Trophoblast cell (in vitro differentiated cells and primary cell): ENCODE data around the gene UBE2L6.
A peak's percentile ranks its signal among the peaks of the same experiment; 100 is the strongest.

Experiments
- DNase-seq, 2 donors: peaks; one replicate each; pipeline ENCODE4 v3.0.0-alpha.2; 2016
- H2AFZ ChIP-seq: 2 replicates; pipeline ENCODE4 v1.6.1; 2013; ENCODE audit warnings: low read length, moderate library complexity, mild to moderate bottlenecking; ENCODE audit not compliant: insufficient read depth, poor library complexity
- H2AK5ac ChIP-seq: 2 replicates; pipeline ENCODE4 v1.6.1; 2013; ENCODE audit warnings: mild to moderate bottlenecking, low read length
- H2BK120ac ChIP-seq: 2 replicates; pipeline ENCODE4 v1.6.1; 2013; ENCODE audit warnings: low read length, mild to moderate bottlenecking, moderate library complexity; ENCODE audit not compliant: insufficient read depth, poor library complexity
- H2BK12ac ChIP-seq: 2 replicates; pipeline ENCODE4 v1.6.1; 2013; ENCODE audit warnings: mild to moderate bottlenecking, low read length, moderate library complexity
- H2BK5ac ChIP-seq: 2 replicates; pipeline ENCODE4 v1.6.1; 2013; ENCODE audit warnings: low read length, low read depth, moderate library complexity, mild to moderate bottlenecking; ENCODE audit not compliant: poor library complexity
- H3K14ac ChIP-seq: 2 replicates; pipeline ENCODE4 v1.6.1; 2013; ENCODE audit warnings: mild to moderate bottlenecking, low read length
- H3K18ac ChIP-seq: 2 replicates; pipeline ENCODE4 v1.6.1; 2013; ENCODE audit warnings: mild to moderate bottlenecking, low read length
- H3K23ac ChIP-seq: 2 replicates; pipeline ENCODE4 v1.6.1; 2013; ENCODE audit warnings: low read length
- H3K27ac ChIP-seq: 2 replicates; pipeline ENCODE4 v1.5.1; 2013; ENCODE audit warnings: low read depth, mild to moderate bottlenecking, inconsistent platforms, low read length, moderate library complexity
- H3K27me3 ChIP-seq: 2 replicates; pipeline ENCODE4 v1.6.1; 2013; ENCODE audit warnings: inconsistent platforms, mild to moderate bottlenecking, low read length, moderate library complexity; ENCODE audit not compliant: insufficient read depth
- H3K36me3 ChIP-seq, 2 experiments: 1 replicate in 1 of 2; 2 replicates in 1 of 2; pipeline ENCODE4 v1.6.1; 2013; ENCODE audit warnings: low read length in 2 of 2, mild to moderate bottlenecking in 2 of 2, moderate library complexity in 1 of 2; ENCODE audit not compliant: insufficient read depth in 2 of 2, control insufficient read depth in 1 of 2
- H3K4ac ChIP-seq: 2 replicates; pipeline ENCODE4 v1.6.1; 2013; ENCODE audit warnings: low read depth, mild to moderate bottlenecking, low read length, moderate library complexity
- H3K4me1 ChIP-seq, 2 experiments: 1 replicate in 1 of 2; 2 replicates in 1 of 2; pipeline ENCODE4 v1.6.1; 2013; ENCODE audit warnings: low read length in 2 of 2, mild to moderate bottlenecking in 2 of 2, moderate library complexity in 1 of 2; ENCODE audit not compliant: insufficient read depth in 2 of 2, control insufficient read depth in 1 of 2
- H3K4me2 ChIP-seq: 2 replicates; pipeline ENCODE4 v1.6.1; 2013; ENCODE audit warnings: inconsistent platforms, mild to moderate bottlenecking, low read length, moderate library complexity
- H3K4me3 ChIP-seq: 2 replicates; pipeline ENCODE4 v1.5.1; 2013; ENCODE audit warnings: mild to moderate bottlenecking, low read depth, low read length, inconsistent platforms
- H3K79me1 ChIP-seq: one replicate; pipeline ENCODE4 v1.6.1; 2013; ENCODE audit warnings: low read length
- H3K79me2 ChIP-seq: 2 replicates; pipeline ENCODE4 v1.6.1; 2013; ENCODE audit warnings: low read length, mild to moderate bottlenecking; ENCODE audit not compliant: control insufficient read depth, insufficient read depth, poor library complexity
- H3K9ac ChIP-seq: 2 replicates; pipeline ENCODE4 v1.6.1; 2013; ENCODE audit warnings: mild to moderate bottlenecking, low read length
- H3K9me3 ChIP-seq: 2 replicates; pipeline ENCODE4 v1.6.1; 2013; ENCODE audit warnings: low read depth, mild to moderate bottlenecking, control low read depth, inconsistent platforms, low read length; ENCODE audit not compliant: insufficient read depth
- H4K12ac ChIP-seq: 2 replicates; pipeline ENCODE4 v1.6.1; 2013; ENCODE audit warnings: low read depth, mild to moderate bottlenecking, low read length, moderate library complexity
- H4K8ac ChIP-seq: 2 replicates; pipeline ENCODE4 v1.6.1; 2013; ENCODE audit warnings: low read depth, mild to moderate bottlenecking, low read length, moderate library complexity
- H4K91ac ChIP-seq: one replicate; pipeline ENCODE4 v1.6.1; 2013; ENCODE audit warnings: low read depth, mild to moderate bottlenecking, low read length, moderate library complexity
- WGBS: extraction: QIAGEN DNeasy Blood & Tissue Kit; methylation state at CpG from one replicate; pipeline ENCODE4 v1.1.7; 2013; ENCODE audit warnings: missing lambda C conversion rate; ENCODE audit not compliant: insufficient read length, insufficient coverage; ENCODE audit errors: extremely low coverage; 5-methylcytosine and 5-hydroxymethylcytosine counted together

UBE2L6 gene

DNA sequence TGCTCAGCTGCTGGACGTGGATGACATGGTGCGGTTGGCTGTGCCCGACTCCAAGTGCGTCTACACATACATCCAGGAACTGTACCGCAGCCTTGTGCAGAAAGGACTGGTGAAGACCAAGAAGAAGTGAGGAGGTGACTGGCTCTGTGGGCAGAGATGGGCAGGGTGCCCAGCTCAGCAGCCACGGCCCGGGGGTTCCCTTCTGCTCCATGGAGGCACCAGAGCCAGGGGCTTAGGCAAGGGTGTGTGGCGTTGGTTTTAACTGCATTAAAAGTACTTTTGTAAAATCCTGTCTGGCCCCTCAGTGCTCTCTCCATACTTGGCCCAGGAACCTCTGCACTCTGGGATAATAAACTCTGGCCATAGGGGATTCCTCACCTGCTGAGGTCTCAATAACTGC lies 17.5 kb downstream of the UBE2L6 start:
- no CpG with 5 or more reads among the region's 8 CpGs for WGBS
- H3K4me1 ChIP-seq: peaks cover 4 to 13% of the 10 kb centered on the region in 2 experiments
- no peak overlapping the region for H3K18ac ChIP-seq
- no peak overlapping the region for H3K27ac ChIP-seq
- H3K9ac ChIP-seq: no peak overlapping the region
- no peaks in the 10 kb centered on the region for H3K79me2 ChIP-seq
- H4K12ac ChIP-seq: no peak overlapping the region
- H4K91ac ChIP-seq: no peak overlapping the region
- no peak overlapping the region for H2BK120ac ChIP-seq
- H3K9me3 ChIP-seq: no peaks in the 10 kb centered on the region
- no peak overlapping the region for H3K23ac ChIP-seq
- no peaks in the 10 kb centered on the region for H3K36me3 ChIP-seq
- no peak overlapping the region for H3K4me3 ChIP-seq
- no peak overlapping the region for H3K4me2 ChIP-seq
- H4K8ac ChIP-seq: no peak overlapping the region
- H3K79me1 ChIP-seq: no peaks in the 10 kb centered on the region
- H2BK5ac ChIP-seq: no peak overlapping the region
- H2AK5ac ChIP-seq: no peak overlapping the region
- H2AFZ ChIP-seq: no peak overlapping the region
- no peaks in the 10 kb centered on the region for H3K27me3 ChIP-seq
- DNase-seq: no peak
- no peak overlapping the region for H2BK12ac ChIP-seq
- no peak overlapping the region for H3K4ac ChIP-seq
- no peak overlapping the region for H3K14ac ChIP-seq

DNA sequence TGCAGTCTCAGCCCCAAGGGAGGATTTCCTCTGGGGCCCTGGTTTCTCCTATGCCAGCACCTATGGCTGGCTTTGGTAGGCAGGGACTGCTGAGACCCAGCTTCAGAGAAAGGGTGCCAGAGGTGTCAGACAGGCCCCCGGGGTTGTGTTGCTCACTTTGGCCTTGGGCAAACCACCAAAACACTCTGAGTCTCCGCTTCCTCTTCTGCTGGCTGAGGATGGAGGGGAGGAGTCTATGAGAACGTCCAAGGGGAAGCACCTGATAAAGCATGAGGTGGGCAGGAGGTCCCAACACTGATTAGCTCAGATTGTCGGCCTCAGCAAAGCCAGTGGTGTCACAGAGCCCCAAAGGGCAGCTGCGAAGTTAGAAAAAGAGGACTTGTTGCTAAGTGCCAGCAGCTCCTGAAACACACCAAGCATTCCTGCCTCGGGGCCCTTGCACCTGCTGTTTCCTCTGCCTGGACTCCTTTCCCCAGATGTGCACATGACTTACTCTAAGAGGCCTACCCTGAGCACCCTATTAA lies 19.6 kb downstream of the UBE2L6 start:
- Histone ChIP-seq H3K27me3 (no peaks in the 10 kb centered on the region), H4K8ac (no peak overlapping the region), H4K91ac (no peak overlapping the region), H3K4ac (no peak overlapping the region), H2BK12ac (no peak overlapping the region), H2BK120ac (no peak overlapping the region), H2BK5ac (no peak overlapping the region), H3K9me3 (no peaks in the 10 kb centered on the region), H3K27ac (no peak overlapping the region), H2AFZ (no peak overlapping the region), H3K14ac (no peak overlapping the region), H3K18ac (no peak overlapping the region), H3K4me1 (peaks cover 13 to 14% of the 10 kb centered on the region in 2 experiments), H3K79me1 (no peaks in the 10 kb centered on the region), H3K4me2 (no peak overlapping the region), H3K23ac (no peak overlapping the region), H3K36me3 (no peaks in the 10 kb centered on the region), H3K9ac (no peak overlapping the region), H3K79me2 (no peaks in the 10 kb centered on the region), H2AK5ac (no peak overlapping the region), H4K12ac (no peak overlapping the region), H3K4me3 (no peak overlapping the region)
- WGBS: no CpG with 5 or more reads among the region's 6 CpGs
- DNase-seq: peak; percentile 77 to 83

DNA sequence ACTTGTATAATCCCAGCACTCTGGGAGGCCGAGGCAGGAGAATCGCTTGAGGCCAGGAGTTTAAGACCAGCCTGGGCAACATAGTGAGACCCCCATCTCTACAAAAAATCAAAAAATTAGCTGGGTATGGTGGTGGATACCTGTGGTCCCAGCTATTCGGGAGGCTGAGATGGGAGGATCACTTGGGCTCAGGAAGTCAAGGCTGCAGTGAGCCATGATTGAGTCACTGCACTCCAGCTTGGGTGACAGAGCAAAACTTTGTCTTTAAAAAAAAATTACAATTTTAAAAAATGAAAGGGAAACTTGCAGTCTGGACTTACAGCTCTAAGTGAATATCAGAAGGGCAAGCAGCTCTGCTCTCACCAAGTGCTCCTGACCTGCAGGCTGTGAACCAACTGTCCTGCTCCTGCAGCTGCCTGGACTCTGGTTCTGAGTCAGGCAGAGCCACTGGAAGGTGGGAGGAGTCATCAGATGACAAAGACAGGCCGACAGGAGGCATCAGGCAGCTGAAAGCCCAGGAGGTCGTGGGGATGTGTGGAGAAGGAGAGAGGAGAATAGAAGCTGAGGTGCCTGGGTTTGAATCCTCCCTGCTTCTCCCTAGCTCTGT lies 20.5 kb downstream of the UBE2L6 start:
- DNase-seq: peak in 1 of 2 donors; percentile 46
- H3K36me3 ChIP-seq: no peaks in the 10 kb centered on the region

DNA sequence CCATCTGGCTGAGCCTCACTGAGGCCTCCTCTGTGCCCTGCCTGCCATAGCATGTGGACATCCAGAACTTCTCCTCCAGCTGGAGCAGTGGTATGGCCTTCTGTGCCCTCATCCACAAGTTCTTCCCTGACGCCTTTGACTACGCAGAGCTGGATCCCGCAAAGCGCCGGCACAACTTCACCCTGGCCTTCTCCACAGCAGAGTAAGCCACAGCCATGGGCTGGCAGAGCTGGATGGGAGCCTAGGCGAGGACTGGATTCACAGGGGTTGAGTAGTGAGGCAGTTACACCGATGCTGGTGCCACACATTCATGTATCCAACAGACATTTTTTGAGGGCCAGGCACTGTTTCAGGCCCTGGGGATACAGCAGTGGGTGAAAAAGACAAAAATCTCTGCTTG lies 21.0 kb downstream of the UBE2L6 start:
- Histone ChIP-seq H3K9ac (no peak overlapping the region), H3K4me1 (peaks cover 8 to 10% of the 10 kb centered on the region in 2 experiments), H3K18ac (no peak overlapping the region), H4K12ac (no peak overlapping the region), H3K36me3 (no peaks in the 10 kb centered on the region), H2AK5ac (no peak overlapping the region), H3K9me3 (no peaks in the 10 kb centered on the region), H3K4me2 (no peak overlapping the region), H3K79me2 (no peaks in the 10 kb centered on the region), H3K27ac (no peak overlapping the region), H2BK12ac (no peak overlapping the region), H3K27me3 (no peaks in the 10 kb centered on the region), H3K79me1 (no peaks in the 10 kb centered on the region), H2BK5ac (no peak overlapping the region), H4K8ac (no peak overlapping the region), H2AFZ (no peak overlapping the region), H2BK120ac (no peak overlapping the region), H3K4me3 (no peak overlapping the region), H4K91ac (no peak overlapping the region), H3K23ac (no peak overlapping the region), H3K14ac (no peak overlapping the region), H3K4ac (no peak overlapping the region)
- DNase-seq: no peak
- WGBS: no CpG with 5 or more reads among the region's 7 CpGs

More for the DNA sequence above, 20.5 kb downstream of the UBE2L6 start:
- Histone ChIP-seq H3K9ac (no peak overlapping the region), H3K4me2 (no peak overlapping the region), H3K4me3 (no peak overlapping the region), H3K4ac (no peak overlapping the region), H3K27ac (no peak overlapping the region), H3K27me3 (no peaks in the 10 kb centered on the region), H2AFZ (no peak overlapping the region), H2BK120ac (no peak overlapping the region), H4K12ac (no peak overlapping the region), H3K79me2 (no peaks in the 10 kb centered on the region), H2BK5ac (no peak overlapping the region), H2AK5ac (no peak overlapping the region), H4K91ac (no peak overlapping the region), H3K18ac (no peak overlapping the region), H3K9me3 (no peaks in the 10 kb centered on the region), H4K8ac (no peak overlapping the region), H2BK12ac (no peak overlapping the region), H3K79me1 (no peaks in the 10 kb centered on the region), H3K14ac (no peak overlapping the region), H3K23ac (no peak overlapping the region), H3K4me1 (peaks cover 9 to 10% of the 10 kb centered on the region in 2 experiments)
- WGBS: no CpG with 5 or more reads among the region's 5 CpGs
